Keratinocyte (primary cell): ENCODE data around the gene ALDH3B2.

ENCODE experiments used
- EZH2 ChIP-seq: IDR thresholded peaks from one replicate; pipeline ENCODE4 v1.6.1; 2012; ENCODE audit warnings: inconsistent platforms, mild to moderate bottlenecking, low read length, moderate library complexity
- TF ChIP-seq, protein P1 (sequence below), 3 experiments: IDR thresholded peaks in 1 of 3; conservative IDR thresholded peaks in 1 of 3; optimal IDR thresholded peaks in 1 of 3; 2 replicates in 2 of 3; 3 replicates in 1 of 3; pipeline versions ENCODE3 to v1.5.1; 2011; ENCODE audit warnings: low read length in 3 of 3, mild to moderate bottlenecking in 3 of 3, moderate library complexity in 2 of 3, control low read depth in 1 of 3, inconsistent platforms in 1 of 3; ENCODE audit not compliant: insufficient read depth in 2 of 3; ENCODE audit errors: extremely low read depth in 1 of 3

DNA sequence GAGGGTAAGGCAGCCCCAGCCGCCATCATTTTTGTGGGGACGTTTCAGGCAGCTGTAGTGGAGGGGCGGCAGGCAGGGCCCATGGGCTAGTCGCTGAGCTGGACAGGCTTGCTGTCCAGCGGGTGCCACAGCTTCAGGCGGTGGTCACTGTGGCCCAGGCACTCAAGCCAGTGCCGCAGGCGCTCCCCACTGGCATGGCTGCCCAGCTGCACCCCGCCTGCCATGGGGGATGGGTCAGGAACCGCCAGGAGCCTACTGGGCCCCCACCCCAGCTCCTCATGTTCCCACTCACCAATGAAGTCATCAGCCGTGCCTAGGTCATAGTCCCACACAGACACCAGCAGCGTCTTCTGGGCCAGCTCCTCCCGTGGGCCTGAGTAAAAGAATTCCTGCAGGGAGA lies 61.7 kb downstream of the ALDH3B2 start:
- TF ChIP-seq, protein P1, sequence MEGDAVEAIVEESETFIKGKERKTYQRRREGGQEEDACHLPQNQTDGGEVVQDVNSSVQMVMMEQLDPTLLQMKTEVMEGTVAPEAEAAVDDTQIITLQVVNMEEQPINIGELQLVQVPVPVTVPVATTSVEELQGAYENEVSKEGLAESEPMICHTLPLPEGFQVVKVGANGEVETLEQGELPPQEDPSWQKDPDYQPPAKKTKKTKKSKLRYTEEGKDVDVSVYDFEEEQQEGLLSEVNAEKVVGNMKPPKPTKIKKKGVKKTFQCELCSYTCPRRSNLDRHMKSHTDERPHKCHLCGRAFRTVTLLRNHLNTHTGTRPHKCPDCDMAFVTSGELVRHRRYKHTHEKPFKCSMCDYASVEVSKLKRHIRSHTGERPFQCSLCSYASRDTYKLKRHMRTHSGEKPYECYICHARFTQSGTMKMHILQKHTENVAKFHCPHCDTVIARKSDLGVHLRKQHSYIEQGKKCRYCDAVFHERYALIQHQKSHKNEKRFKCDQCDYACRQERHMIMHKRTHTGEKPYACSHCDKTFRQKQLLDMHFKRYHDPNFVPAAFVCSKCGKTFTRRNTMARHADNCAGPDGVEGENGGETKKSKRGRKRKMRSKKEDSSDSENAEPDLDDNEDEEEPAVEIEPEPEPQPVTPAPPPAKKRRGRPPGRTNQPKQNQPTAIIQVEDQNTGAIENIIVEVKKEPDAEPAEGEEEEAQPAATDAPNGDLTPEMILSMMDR (optimal IDR thresholded peaks at IDR 0.05 in 1 of 3, IDR thresholded peaks at IDR 0.05 in 1 of 3, conservative IDR thresholded peaks at IDR 0.05 in 1 of 3; ENCODE audit: extremely low read depth in 1 of 3, insufficient read depth in 2 of 3, low read length in 3 of 3), result no peak
- TF ChIP-seq EZH2, result no peak
